Fibroblast of upper back skin (primary cell): ENCODE data around the gene SLC4A5.

ENCODE experiments used
- DNase-seq: peaks from one replicate; pipeline ENCODE4 v3.0.0-alpha.2; 2013

SLC4A5 gene, protein sequence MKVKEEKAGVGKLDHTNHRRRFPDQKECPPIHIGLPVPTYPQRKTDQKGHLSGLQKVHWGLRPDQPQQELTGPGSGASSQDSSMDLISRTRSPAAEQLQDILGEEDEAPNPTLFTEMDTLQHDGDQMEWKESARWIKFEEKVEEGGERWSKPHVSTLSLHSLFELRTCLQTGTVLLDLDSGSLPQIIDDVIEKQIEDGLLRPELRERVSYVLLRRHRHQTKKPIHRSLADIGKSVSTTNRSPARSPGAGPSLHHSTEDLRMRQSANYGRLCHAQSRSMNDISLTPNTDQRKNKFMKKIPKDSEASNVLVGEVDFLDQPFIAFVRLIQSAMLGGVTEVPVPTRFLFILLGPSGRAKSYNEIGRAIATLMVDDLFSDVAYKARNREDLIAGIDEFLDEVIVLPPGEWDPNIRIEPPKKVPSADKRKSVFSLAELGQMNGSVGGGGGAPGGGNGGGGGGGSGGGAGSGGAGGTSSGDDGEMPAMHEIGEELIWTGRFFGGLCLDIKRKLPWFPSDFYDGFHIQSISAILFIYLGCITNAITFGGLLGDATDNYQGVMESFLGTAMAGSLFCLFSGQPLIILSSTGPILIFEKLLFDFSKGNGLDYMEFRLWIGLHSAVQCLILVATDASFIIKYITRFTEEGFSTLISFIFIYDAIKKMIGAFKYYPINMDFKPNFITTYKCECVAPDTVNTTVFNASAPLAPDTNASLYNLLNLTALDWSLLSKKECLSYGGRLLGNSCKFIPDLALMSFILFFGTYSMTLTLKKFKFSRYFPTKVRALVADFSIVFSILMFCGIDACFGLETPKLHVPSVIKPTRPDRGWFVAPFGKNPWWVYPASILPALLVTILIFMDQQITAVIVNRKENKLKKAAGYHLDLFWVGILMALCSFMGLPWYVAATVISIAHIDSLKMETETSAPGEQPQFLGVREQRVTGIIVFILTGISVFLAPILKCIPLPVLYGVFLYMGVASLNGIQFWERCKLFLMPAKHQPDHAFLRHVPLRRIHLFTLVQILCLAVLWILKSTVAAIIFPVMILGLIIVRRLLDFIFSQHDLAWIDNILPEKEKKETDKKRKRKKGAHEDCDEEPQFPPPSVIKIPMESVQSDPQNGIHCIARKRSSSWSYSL

DNA sequence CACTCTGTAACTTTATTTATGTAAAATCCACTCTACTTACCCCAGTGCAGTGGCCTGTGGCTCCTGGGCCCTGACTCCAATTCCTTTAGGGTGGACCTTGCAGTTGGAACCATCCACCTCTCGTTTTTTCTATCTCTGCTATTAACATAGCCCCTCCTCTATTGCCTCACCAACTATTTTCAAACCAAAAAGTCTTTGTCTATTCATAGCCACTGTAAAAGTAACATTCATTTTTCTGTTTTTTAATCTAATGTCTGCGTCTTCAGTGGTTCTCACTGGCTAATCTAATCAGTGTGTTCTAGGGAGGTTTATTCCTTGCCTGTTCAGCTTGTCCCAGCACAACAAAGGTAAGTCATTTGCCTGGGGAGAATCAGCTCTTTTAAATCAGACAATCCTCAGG is at the start of gene SLC4A5:
TSS of gene SLC4A5 (minus strand) at position 101 of the 400 bp plus-strand sequence. CDS start 28,393 bp downstream, outside the sequence.
- DNase-seq: no peak

DNA sequence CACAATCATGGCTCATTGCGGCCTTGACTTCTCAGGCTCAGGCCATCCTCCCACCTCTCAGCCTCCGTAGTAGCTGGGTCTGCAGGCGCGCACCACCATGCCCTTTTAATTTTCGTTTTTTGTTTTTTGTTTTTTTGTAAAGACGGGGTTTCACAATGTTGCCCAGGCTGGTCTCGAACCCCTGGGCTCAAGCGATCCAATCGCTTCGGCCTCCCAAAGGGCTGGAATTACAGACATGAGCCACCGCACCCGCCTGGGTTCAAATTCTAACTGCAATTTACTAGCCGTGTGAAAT is 49.2 kb upstream of the SLC4A5 start:
- DNase-seq: no peak

DNA sequence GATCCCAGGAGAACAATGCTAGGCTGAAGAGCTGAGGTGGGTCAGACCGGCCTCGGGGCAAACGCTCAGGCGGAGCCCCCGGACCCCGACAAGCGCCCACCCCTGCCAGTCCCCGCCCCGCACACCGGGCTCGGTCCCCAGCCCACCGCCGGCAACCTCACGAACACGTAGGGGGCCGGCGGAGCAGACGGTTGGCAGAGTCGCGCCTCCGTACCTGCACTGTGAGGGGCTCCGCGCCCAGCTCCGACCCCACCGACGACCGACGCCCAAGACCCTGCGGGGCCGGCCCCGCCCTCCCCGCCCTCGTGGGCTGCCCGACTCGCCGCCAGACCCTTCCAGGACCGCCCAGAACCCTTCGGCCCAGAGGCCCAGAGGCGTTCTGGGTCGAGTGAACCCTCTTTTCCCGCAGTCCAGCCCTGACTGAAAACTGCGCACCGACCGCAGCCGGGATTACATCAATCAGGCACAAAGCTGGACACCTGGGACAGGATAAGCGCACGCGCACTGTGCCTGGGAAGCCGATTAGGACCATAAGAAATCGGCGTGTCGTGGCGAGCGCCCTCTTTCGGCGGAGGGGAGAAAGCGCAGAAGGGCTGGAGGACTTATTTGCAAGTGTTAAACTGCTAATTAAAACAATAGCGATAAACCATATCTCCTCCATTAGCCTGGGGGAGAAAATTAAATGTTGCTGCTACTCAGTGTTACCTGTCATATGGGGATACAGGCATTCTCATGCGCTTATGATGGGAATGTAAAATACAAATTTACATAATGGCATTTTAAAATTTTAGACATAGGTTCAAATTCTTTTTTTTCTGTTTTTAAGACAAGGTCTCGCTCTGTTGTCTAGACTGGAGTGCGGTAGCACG is 48.6 kb upstream of the SLC4A5 start:
- DNase-seq: peak; percentile 84

DNA sequence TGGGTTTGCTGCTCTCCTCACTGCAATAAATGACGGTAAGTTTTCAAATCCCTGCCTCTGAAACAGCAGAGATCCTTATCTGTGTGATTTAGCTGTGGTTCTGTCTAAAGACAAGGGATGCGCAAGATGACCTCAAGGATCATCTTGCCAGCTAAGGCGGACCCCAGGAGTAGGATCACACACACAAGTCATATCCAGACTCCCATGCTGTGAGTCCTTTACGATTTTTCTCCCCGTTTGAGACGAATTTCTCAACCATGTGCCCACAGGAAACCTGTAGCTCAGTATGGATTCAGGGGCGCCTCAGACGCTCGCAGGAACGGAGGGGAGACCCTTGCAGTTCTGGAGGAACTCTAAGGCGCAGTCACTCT is 48.0 kb upstream of the SLC4A5 start:
- no peak for DNase-seq

DNA sequence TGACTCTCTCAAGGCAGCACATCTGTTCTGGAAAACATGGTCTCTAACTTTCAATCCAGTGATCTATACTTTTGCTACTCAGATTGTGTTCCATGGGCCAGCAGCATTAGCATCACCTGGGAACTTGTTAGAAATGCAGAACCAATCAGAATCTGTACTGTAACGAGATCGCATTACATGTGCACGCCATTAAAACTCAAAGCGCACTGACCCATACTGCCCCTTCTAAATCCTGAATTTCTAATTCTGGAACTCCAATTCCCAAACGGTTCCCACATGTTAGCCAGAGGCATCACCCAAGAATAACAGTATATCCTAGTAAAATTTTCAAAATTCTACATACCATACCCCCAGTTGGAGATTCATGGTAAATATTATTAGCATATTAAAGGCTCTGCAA is 47.4 kb upstream of the SLC4A5 start:
- no peak for DNase-seq

DNA sequence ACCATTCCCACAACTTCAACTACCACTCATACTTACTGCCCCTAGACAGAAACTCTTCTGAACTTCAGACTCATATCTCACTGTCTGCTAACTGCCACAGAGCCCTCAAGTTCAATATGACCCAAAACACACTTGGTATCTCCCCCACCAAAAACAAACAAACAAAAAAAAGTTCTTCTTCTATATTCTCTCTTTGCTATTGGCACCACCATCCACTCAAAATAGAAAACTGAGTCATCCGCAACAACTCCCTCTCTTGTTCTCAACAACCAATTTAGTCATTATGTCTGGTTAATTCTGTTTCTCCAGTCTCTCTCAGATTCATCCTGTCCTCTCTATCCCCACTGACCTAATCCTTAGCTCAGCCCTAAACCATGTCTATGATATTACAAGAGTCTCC is 44.1 kb upstream of the SLC4A5 start:
- DNase-seq: no peak

DNA sequence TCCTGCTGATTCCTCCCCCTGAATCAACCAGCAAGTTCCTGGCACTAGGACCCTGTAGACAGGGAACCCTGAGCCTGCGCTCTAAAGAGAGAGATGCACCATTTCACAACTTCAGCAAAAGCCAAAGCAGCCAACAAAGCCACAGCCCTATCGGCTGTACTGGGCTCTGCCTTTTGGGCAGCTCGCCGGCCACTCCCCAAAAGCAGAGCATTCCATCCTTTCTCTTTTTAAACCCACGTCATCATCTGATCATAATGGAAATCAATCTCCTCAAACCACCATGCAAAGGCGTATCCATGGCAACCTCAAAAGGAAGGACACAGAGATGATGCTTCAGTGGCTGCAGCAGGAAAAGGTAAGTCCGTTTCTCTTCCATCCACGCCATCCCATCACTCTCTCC is 42.2 kb upstream of the SLC4A5 start:
- DNase-seq: no peak

DNA sequence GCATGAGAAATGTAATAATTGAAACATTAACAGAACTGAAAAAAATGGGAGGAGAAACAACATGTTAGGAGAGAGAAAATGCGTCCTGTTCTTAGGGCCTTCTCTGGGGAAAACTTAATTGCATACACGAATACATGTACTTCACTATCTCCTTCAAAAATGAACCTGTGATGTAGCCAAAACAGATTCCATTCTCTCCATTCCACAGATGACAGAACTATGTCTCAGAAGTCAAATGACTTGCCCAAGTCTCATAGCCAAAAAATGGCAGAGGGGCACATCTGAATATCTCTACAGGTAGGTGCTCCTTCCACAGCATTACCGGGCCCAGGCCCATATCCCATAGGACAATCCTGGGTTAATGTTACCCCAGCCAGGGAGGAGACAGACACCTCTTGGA is 40.8 kb upstream of the SLC4A5 start:
- DNase-seq: peak; percentile 32

DNA sequence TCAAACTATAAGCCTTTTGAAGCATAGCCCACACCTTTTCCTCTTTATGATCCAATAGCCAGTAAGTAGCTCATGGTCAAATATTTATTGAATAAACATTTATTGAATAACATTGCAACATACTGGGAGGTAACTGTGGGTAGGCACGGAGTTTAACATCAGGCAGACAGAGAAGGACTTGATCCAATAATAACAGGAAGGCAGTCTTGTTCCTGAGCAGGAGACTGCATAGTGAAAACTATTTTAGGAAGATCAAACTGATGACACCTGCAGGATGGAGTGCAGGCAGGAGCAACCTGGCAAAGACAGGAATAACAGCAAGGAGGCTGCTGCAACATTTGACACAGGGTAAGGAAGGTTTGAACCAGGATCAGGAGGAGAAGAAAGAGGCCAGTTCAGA is 40.0 kb upstream of the SLC4A5 start:
- peak; percentile 43 for DNase-seq

DNA sequence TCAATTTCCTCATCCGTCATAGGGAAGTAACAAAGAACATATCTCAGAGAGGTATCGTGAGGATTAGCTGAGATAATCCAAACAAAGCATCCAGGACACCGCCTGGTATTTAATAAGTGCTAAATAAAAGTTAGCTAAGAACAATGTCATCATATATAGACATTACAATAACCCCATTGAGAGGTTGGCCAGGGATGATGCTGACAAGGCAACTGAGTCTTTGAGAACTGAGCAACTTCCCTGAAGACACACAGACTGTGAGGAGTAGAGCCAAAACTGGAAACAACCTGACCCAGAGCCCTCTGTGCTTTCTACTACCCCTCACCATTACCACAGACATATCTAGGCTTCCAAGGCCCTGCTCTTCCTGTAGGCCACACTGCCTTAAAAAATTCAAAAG is 38.5 kb upstream of the SLC4A5 start:
- no peak for DNase-seq

DNA sequence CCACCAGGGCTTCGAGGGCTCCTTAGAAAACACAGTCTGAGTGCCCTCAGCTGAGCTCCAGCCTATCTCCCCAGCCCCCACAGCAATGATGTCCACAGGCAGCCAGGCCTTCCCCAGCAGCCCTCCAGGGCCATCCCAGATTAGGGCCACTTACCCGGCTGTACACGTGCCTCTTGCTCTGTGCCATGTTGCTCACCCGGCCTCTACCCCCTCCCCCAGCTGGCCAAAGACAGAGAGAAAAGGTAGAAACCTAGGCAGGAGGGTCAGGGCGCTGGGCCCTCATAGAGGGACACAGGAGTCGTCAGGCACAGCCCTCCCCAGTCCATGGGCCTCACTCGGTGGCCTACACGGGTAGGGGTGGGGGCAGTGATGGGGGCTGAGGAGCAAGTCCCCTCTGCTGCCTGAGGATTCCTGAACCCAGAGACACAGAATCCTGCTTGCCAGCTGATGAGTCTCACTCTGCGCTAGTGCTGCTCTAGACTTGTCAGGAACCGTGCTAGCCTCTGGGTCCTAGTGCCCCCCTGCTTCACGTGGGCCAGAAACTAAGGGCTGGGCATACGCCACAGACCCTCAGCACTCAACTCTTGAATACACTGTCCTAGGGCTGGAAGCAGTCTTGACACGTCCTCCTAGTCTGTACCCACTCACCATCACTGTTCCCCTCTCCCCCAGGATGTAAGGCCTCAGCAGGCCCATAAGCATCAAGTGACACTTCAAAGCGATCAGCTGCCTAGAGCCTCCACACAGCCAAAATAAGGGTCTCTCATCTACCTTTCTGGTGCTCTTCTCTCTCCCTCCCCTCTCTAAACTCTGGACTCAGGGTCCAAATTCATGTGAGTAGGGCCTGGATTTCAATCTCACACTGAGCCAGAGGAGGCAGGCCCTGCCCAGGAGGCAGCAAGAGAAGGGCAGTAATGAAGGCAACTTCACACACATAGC is 36.9 kb upstream of the SLC4A5 start, which contains the start of gene DCTN1:
TSS of gene DCTN1 (minus strand) at position 461 of the 939 bp plus-strand sequence. CDS start at position 187, 274 bp downstream.
- peak; percentile 63 for DNase-seq

DNA sequence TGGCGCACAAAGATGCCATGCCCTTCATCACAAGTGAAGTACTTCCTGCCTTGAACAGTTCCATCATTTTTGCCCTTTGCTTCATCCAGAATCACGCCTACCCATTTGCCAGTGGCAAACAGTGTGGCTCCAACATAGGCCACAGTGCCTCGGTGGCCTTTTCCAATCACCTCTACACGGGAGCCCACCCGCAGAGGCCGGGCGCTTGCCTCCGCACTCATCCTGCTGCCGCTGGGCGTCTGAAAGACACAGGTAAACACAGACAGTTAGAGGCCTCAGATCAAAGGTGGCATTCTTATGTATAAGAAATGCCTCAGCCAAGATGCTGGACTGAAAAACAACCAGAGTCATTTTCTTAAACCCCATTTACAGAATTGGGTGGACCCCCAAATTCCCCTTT is 34.8 kb upstream of the SLC4A5 start:
- DNase-seq: no peak

DNA sequence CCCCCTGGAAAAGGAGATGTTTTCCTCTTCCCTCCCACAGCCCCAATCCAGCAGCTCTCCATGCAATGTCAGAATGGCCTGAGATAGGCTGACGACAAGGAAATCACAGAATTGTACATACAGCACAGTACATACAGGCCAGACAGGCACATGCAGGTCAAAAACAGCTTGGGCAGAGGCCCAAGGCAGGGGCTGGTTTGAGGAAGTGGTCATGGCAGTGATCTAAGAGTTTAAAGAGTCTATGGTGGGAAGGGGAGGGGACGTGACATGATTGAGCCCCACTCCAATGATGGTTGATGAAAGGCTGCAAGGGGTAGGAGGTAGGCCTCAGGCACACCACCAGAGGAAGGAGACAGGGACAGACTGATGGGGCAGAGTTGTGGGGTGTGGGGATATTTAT is 32.6 kb upstream of the SLC4A5 start:
- no peak for DNase-seq

DNA sequence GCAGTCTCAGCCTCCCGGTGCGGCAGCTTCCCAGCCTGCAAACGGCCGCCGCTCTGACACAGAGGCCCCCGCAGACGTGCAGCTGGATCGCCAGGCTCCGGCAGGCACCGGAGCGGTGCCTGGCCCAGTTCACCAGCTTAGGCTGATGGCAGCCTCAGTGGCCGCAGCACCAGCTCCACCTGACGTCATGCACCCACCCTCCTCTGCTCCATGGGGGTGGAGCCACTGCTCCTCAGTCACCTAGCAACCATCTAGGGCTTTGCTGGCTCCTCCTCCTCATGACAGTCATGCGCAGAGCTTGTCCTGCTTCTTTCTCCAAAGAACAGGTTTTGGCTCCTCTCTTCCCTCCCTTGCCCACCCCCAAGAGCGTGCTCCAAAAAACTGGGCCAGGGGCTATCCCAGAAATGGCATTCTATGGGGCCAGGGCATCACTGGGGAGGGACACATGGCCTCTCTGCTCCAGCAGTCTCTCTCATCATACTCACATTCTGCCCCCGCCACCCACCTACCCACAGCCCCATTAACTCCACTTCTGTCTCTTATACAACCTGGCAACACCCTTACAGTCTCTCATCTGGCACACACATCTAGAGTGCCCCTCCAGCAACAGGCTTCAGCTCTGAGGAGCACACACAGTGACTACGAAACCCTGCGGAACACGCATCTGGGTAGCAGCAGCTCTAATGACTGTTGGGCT is 31.4 kb upstream of the SLC4A5 start:
- DNase-seq: peak; percentile 67

DNA sequence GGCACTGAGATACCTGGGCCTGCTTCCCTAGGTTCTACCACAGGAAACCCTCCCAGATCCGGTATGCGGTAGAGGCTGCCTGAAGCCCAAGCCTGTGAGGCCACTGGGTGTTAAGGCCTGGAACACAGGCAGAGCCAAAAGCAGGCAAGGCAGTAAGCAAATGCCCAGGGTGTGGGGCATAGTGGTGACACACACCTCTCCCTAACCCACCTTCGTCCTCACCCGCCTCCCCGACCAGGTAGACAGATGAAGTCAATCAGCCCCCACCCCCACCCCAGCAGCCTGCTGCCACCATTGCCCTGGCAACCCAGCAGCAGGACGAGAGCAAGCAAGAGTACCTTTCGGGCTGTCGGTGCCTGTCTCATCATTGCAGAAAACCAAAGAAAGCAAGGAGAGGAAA is 30.8 kb upstream of the SLC4A5 start:
- DNase-seq: no peak

DNA sequence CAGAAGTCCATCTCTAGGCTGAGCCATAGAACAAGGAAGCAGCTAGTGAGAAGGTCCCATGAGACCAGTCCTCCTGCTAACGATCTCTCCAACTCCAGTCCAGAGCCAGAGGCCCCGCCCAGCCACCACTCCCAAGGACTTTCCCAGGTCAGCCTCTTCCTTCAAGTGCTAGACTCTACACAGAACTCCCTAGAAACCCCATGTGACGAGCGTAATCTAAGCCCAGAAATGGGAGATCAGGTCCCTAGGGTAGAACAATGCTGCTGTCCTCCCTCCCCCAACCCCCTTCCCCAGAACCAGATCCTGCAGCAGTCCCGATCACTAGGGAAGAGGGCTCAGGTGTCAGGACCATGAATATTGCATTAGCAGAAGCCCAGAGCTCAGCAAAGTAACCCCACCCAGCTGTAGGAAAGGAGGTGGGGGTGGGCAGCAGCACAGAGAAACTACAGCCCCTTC is 30.0 kb upstream of the SLC4A5 start:
- DNase-seq: peak; percentile 19

DNA sequence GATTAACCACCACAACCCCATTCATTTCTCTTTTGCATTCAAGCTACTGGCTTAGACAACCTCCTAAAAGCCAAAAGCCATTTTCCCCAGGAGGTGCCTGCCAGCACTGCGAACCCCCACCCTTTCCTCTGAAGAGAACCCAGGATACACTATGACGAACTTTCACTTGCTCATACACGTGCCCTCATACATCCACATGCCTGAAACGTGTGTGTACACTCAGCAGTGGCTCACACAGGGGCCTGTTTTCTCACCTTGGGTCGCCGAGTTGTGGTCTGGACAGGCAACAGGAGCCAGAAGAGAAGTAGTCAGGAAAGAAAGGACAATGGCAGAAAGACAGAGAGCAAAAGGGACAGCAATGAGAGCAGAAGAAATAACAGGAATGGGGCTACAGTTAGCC is 29.5 kb upstream of the SLC4A5 start:
- DNase-seq: no peak

DNA sequence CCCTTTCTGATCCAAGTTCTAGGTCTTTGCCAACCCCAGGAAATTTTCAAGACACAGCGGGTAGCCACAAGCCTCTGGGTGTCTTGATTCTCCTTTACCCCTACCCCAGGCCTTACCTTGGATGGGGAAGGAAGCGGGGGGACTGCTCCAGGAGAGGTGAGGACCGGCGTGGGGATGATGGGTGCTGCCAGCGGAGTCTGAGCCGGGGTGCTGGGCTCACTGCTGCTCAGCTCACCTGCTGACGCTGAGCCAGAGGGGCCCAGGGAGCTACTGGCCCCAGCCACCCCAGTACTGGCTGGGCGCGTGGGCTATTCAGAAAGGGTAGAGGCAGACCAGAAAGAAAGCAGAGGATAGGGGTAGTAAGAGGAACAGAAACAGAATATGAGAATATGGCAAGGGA is 28.2 kb upstream of the SLC4A5 start:
- DNase-seq: no peak

DNA sequence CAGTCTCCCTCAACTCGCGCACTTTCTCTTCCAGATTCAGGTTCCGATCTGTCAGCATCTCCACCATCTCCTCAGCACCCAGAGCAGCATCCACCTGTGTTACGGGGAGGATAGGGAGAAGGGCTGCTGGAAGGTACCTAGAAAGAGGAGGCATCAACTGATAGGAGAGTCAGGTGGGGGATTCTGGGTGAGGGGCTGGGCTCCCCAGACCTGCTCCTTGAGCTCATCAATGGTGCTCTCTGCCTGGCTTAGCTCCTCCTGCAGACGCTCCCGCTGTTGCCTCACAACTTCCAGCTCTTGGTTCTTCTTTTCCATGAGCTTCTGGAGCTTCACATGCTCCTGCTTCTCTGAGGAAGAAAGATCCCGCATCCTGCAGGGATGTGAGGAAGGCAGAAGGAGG is 26.8 kb upstream of the SLC4A5 start:
- DNase-seq: no peak

DNA sequence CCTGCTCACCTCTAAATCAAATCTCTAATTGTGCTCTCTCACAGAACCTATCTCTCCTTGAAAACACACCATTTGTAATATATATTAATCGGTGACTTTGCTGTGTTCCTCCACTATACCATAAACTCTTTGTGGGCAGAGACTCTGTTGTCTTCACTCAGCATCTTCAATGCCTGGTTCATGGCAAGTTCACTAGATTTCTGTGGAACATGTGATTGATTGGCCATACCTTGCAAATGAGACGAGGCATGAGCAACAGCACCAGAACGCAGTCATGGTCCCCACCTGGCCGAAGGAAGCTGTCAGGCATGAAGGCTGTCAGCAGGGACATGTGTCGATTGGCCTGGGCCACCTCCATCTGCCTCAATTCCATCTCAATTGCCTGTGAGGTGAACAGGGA is 25.3 kb upstream of the SLC4A5 start:
- DNase-seq: no peak

DNA sequence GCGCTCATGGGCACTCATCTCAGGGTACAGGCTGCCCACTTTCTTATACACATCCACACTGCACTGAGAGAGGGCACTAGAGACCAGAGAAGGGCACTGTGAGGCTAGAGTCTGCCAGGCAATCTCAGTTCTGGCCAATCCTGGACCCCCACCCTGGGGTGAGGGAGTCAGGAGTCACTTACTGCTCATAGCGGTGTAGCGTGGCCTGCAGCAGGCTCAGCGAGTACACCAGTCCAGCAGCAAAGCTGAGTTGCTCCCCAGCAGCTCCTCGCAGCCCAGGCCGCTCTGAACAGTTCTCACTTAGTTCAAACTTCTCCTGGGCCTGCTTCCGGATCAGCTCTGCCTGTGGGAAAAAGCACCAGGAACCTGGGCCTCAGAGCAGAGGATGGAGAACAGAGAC is 24.6 kb upstream of the SLC4A5 start:
- DNase-seq: no peak
